Right renal pelvis (tissue), 4 donors: Measurements from ENCODE around the gene CHORDC1. TPM values are rescaled to one million over a fixed set of nuclear protein-coding genes. Genes with fewer than 3 reads are reported as not detected.
A peak's percentile ranks its signal among the peaks of the same experiment; 100 is the strongest.
"Not testable (repeated sequence)": the region's sequence is repeated elsewhere in the genome, so short reads cannot be mapped to it uniquely, and the experiment has no call there.

Experiments used
- DNase-seq, 4 donors: peaks; one replicate each; pipeline ENCODE4 v3.0.0-alpha.2; 2013; ENCODE audit warnings: low read depth in 4 of 4, low spot score in 3 of 4, missing footprints in 1 of 4
- polyA plus RNA-seq, 4 donors: library from polyadenylated mRNA; unstranded; fragments of 120-200 nt; gene quantifications; one replicate each; pipeline ENCODE4 v1.2.1, GENCODE V29; 2013; ENCODE audit not compliant: insufficient read length in 4 of 4

The CHORDC1 gene
- 10 to 100 TPM; 46.0 to 57.4 (median 47.0) TPM for polyA plus RNA-seq

DNA sequence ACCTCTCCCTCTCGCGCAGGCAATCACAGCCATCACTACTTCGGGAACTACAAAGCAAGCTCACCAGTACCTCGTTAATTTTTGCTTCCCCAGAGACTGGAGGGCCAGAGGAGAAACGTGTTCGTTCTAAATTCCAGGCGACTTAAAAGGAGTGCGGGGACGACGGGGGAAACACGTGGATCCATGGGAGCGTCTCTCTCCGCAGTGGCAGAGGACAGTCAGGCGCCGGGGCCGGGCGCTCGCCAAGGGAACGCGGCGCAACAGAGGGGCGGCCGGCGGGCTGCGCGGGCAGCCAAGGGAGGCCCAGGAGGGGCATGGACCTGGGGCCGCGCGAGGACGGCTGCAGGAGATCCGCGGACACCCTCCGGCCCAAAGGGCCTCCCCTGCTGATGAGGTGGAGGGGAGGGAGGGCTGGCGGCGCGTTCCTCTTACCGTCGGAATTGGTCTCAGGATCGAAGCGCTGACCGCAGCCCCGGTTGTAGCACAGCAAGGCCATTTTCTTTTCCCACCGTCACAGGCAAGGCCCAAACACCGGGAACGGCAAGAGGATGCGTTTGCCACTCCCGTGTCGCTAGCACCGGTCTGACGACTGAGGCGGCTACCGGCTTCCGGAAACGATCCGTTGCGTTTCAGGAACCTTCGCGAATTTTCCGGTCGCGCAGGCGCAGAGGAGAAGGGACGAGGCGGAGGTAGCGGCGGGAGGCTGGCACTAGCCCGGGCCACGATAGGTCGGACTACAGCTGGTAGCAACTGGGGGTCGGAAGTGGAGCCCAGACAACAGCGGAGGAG lies at the start of gene CHORDC1:
CHORDC1 (minus strand) TSS at position 591 of the 789 bp plus-strand sequence; CDS start at position 496, 95 bp downstream.
- peak; percentile 77 to 86 (median 78) for DNase-seq

DNA sequence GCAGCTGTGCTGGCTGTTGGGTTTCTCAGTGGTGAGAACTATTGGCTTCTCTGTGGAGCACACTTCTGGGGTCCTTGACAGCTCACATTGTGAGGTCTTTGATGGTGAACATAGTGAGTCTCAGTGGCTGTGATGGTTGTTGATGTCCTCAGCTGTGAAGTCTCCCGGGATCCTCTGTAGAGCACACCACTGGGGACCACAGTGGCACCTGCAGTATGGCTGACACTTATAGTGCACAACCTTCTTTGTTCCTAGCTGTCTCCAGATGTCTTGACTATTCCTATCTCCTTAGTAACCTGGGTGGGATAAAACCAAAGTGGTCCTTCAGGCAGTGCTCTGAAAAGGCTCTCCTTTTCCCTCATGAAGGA lies 34.3 kb upstream of the CHORDC1 start:
- DNase-seq: no peak

DNA sequence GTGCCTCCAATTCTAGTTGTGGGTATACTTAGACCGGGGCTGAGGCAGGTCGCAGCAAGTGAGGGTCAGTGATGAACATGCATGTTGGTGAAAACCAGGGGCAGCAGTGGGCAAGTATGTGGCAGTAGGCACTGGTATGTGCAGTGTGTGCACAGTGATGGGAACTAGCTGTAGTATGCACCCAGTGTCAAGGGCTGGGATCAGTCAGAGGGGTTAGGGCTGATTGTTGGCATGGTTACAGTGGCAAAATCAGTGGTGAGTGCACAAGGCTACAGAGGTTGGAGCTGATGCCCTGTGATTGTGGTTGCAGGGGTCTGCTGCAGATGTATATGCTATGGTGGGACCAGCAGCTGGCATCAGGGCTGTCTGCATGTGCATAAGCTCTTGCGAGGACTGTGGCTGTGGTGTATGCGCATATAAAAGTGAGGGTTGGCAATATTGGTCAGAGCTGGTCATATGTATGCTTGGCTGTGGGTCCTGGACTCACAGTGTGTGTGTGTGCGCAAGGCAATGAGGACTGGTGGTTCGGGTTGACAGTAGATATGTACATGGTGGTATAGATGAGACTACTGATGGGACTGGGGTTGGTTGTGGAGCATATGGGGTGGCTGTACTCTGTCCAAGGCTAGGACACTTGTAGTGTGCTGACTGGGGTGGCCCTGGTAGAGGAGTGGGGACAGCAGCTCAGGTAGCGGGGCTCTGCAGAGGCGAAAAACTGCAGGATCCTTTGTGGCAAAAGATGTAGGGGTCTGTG lies 33.7 kb upstream of the CHORDC1 start:
- DNase-seq: no peak

DNA sequence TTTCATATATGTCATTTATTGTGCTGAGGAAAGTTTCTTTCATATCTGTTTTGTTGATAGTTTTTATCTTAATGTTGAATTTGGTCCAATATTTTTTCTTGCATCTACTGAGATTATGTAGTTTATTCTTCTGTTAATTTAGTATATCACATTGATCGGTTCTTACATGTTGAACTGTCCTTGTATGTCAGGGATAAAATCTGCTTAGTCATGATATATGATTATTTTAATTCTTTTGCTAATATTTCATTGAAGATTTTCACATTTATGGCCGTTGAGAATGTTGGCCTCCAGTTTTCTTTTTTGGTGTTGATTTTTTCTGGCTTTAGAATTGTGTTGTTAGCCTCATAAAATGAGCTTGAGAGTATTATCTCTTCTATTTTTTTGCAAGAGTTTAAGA lies 31.2 kb upstream of the CHORDC1 start:
- DNase-seq: no peak

DNA sequence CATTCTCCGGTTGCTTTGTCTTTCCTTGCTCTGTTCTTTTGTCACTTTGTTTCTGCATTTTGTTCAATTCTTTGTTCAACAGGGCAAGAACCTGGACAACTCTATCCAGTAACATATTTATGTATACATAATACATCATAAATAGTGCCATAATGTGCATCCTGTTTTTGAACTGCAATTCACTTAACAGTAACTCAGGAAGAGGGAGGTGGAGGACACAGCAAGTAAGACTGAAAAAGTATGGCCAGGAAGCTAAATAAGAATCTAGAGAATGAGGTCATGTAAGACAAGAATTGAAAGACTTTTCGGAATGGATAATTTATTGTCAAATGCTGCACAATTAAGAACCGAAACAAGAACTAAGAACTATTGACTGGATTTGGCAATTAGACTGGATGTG lies 29.2 kb upstream of the CHORDC1 start:
- no peak for DNase-seq

DNA sequence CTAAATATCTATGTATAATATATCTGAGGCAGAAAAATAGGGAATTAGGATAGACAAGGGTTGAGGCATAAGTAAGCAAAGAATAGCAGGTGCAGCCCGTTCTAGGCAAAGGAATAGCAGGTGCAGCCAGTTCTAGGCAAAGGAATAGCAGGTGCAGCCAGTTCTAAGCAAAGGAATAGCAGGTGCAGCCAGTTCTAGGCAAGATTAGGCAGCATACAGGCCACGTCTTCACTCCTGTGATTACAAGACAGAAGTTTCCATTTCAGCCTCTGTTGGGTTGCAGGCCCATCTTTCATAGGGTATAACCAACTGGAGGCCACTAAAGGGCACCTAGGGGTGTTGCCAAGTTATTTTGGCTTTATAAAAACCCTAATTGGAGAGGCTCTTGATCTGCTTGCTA lies 28.8 kb upstream of the CHORDC1 start:
- no peak for DNase-seq

DNA sequence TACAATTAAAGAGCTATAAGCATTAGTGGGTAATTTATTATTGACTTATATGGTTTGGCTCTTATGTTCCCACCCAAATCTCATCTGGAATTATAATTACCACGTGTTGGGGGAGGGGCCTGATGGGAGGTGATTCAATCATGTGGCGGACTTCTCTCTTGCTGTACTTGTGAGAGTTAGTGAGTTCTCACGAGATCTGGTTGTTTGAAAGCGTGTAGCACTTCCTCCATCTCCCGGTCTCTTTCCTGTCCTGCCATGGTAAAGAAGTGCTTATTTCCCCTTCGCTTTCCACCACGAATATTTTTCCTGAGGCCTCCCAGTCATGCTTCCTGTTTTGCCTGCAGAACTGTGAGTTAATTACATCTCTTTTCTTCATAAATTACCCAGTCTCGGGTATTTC lies 28.1 kb upstream of the CHORDC1 start:
- DNase-seq: no peak

DNA sequence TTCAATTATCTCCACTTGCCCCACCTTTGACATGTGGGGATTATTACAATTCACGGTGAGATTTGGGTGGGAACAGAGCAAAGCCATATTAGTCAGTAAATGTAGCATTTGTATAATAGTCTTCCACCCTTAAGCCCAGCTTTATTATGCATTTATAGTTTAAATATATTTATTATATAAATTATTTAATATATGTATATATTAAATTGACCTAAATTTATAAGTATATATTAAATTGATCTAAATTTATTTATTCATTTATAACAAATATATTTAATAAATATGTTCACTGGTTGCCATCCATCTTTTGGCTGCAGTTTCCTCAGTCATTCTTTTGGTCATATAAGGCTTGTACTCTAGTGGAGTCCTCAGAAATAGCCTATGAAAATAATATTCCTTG lies 23.6 kb upstream of the CHORDC1 start:
- DNase-seq: no peak

DNA sequence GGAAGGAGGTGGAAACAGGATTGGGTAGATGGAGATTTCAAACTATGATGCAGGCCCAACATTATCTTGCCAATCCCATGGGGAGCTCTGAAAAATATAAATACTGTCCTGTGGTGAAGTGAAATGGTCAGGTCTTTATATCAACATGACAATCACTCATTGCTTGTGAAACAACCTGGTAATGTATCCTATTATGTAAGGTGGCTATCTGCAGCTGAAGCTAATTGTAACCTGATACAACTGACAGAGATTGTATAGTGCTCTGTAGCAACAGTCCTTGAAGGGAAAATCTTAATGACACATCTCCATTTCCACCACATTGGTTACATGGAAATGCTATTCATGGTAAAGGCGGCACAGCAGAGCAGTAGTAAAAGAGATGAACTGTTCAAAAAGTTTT lies 20.7 kb upstream of the CHORDC1 start:
- no peak for DNase-seq

DNA sequence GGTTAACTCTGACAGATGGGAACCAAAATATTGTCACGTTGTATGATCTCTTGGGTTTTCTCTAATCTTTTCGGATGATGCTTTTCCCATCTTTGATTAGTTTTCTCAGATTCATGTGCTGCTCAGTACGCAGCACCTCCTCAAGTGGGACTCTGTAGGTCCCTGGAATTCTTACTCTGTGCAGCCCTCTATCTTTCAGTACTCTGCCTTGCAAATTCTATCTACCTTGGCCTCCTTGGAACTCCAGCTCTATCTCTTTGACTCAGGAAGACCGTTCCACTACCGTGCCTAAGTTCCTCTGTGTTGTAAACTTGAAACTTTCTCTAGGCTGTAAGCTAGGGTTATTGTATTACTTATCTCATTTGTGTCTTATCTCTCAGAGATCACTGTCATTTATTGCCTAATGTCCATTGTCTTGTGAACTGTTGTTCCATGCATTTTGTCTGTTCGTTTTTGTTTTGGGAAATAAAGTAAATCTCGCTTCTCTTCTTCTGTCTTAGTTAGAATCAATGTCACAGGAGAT lies 20.1 kb upstream of the CHORDC1 start:
- DNase-seq: no peak

DNA sequence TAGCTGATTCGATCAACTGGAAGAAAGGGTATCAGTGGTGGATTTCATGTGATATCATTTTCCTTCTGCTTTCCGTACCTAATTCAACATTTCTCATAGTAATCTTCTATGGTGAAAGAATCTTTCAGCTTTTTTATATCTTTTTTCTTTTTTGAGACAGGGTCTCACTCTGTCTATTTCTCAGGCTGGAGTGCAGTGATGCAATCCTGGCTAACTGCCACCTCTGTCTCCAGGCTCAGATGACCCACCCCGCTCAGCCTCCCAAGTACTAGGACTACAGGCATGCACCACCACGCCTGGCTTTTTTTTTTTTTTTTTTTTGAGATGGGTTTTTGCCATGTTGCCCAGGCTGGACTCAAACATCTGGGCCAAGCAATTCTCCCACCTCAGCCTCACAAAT lies 18.6 kb upstream of the CHORDC1 start:
- DNase-seq: no peak

DNA sequence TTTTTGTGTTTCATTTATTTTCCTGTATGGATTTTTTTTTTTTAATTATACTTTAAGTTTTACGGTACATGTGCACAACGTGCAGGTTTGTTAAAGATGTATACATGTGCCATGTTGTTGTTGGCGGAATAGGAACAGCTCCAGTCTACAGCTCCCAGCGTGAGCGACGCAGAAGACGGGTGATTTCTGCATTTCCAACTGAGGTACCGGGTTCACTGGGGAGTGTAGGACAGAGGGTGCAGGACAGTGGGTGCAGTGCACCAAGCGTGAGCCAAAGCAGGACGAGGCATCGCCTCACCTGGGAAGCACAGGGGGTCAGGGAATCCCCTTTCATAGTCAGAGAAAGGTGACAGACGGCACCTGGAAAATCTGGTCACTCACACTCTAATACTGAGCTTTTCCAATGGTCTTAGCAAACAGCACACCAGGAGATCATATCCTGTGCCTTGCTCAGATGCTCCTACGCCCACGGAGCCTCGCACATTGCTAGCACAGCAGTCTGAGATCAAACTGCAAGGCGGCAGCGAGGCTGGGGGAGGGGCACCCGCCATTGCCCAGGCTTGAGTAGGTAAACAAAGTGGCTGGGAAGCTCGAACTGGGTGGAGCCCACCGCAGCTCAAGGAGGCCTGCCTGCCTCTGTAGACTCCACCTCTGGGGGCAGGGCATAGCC lies 17.3 kb upstream of the CHORDC1 start:
- DNase-seq: not testable (repeated sequence)

DNA sequence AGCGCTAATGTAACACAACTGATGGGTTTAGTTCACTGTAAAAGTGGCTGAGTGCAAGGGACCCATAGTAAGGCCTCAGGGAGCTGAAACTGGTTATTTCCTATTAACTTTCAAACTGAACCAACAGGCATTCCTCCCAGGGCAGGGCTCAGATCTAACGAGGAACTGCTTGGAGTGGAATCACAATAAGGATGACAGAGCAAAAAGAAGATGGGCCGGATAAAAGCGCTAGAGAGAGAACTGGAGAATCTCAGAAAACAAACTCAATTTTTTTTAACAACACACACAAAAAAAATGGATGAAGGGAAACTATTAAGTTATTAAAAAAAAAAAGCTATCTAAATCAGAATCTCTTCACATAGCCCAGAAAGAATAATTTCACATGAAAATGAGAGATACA lies 14.2 kb upstream of the CHORDC1 start:
- no peak for DNase-seq

DNA sequence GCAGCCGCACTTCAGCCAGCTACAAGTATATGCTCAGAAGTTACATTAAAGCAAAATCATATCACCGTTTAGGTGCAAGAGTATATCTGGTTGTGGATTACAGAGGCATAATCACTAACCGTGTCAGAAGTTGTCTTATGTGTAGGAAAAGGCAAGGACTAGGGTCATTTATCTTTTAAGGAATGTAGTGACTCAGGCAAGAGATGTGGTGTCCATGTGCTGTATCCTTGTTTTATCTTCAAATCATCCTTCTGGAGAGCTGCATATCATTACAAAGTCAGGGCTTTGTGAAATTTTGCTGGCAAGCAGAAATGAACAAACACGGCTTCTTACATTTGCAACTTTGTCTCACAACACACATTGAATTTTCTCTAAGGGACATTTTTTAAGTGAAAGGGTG lies 12.7 kb upstream of the CHORDC1 start:
- DNase-seq: no peak

DNA sequence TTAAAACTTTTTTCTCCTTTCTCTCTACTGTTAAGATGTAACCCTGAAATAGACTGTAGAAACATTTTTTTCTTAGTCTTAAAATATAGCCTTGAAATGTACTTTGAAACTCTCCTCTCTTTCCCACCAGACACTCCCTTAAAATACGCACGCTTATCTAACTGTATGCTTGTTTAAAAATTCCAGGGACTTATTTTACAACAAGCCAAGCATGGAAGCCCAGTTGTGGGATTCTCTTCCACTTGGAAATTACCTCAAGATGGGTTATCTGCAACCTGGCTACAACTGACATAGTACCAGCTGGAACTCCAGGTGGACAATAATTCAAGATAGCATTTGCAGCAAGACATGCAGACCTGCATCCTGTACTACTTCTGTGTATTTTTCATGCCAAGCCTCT lies 12.1 kb upstream of the CHORDC1 start:
- DNase-seq: no peak

DNA sequence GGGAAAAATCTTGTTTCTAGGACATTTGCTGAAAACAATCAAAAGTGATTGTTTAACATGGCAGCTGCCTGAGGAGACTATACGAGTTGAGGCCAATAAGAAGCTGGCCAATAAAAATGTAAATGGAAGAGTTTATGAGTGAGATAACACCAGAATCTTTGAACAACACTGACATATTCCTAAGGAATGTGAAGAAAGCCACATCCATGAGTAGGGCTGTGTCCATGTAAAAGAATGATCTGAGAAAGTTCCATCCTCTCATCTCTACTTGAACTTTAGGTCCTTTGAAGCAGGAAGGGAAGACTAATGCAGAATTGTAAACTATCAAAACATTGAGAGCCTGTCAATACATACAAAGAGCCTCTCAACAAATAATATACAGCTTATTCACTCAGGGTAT lies 6.9 kb upstream of the CHORDC1 start:
- no peak for DNase-seq

DNA sequence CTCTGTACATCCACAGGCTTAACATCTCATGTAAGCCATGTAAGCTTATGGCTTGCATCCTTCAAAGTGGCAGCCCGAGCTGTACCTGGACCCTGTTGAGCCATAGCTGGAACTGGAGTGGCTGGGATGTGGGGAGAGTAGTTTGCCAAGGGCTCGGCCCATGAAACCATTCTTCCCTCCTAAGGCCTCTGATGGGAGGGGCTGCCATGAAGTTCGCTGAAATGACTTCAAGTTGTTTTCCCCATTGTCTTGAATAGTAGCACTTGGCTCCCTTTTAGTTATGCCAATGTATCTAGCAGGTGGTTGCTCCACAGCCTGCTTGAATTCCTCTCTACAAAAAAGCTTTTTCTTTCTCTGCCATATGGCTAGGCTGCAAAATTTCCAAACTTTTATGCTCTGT lies 5.2 kb upstream of the CHORDC1 start:
- DNase-seq: no peak

DNA sequence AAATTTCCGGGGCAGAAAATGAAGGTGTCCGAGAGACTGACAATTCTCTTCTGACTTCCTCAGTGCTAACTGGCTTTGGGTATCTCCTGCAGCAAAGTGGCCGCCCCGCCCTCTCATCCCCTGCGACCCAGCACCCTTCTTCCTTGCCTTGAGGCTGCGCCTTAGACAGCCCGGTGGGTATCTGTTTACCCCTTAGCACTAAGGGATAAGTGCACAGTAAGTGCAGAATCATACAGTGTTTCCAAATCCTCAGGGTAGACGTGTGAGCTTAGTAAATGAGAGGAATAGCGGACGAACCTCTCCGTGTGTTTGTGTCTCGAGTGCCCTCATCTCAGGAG lies 368 bp upstream of the CHORDC1 start:
- DNase-seq: no peak

DNA sequence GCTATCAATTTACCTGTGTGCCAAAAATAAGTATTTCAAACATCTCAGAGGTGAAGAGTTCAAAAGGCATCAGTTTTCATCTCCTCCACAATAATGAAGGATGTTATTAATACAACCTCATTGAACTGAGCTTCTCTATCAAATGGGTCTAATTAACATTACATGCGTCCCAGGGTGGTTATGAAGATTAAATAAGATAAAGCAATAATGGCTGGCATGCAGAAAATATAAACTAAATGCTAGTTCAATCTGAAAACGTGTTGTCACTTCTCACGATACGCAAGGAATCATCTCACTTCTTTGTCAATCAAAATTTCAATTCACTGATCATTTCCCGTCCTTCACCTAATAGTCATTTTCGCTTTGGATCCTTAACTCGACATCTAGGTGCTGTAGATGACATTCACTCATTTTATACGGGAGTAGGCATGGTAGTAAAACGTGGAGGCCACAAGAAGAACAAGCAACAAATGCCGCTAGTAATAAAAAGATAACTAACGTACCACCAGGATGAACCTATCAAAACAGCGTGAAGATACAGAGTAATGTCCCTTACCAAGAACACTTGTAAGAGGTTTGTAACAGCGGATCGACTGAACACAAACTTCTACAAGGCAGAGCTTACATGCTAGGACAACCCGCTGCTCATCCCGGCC lies 918 bp downstream of the CHORDC1 start:
- no peak for DNase-seq

DNA sequence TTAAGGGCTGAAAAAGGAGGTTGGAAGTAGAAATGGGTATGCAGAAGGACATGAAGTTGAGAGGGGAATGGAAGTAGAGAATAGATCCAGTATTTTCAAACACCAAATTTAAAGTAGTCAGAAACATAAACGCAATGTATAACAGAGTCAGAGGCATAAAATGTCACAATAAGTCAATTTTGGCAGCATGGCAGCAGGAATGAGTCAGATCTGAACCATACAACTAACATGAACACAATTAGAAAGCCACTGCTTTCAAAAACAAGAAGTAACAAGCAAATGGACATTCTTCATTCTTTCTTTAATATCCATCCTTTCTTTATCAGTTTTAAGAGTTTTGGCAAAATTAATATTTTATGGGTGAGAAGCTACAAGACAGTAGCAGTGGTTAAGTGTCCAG lies 2.5 kb downstream of the CHORDC1 start:
- DNase-seq: no peak

DNA sequence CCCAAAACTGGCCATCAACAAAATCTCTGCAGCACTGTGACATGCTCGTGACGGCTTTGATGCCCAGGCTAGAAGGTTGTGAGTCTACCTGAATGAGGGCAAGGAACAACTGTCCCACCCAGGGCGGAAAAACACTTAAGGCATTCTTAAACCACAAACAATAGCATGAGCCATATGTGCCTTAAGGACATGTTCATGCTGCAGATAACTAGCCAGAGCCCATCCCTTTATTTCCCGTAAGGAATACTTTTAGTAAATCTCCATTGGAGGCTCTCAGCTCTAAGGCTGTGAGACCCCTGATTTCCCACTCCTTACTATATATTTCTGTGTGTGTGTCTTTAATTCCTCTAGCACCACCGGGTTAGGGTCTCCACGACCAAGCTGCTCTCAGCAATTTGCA lies 3.4 kb downstream of the CHORDC1 start:
- no peak for DNase-seq
